Islet of Langerhans (tissue), 1 donor: ENCODE results near the gene ARL5A.
"Not testable (repeated sequence)": the region's sequence is repeated elsewhere in the genome, so short reads cannot be mapped to it uniquely, and the experiment has no call there.

Experiments
- FAIRE-seq: peaks from one replicate; lab custom pipeline; 2011; peaks lifted over from hg19 to GRCh38; lab: Jason Lieb, UNC

ARL5A gene

DNA sequence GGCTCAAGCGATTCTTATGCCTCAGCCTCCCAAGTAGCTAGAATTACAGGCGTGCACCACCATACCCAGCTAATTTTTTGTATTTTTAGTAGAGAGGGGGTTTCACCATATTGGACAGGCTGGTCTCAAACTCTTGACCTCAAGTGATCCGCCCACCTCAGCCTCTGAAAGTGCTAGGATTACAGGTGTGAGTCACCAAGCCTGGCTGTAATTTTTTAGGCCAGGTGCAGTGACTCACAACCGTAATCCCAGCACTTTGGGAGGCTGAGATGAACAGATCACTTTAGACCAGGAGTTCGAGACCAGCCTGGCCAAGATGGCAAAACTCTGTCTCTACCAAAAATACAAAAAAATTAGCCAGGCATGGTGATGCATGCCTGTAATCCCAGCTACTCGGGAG lies 33.8 kb downstream of the ARL5A start:
- not testable (repeated sequence) for FAIRE-seq

DNA sequence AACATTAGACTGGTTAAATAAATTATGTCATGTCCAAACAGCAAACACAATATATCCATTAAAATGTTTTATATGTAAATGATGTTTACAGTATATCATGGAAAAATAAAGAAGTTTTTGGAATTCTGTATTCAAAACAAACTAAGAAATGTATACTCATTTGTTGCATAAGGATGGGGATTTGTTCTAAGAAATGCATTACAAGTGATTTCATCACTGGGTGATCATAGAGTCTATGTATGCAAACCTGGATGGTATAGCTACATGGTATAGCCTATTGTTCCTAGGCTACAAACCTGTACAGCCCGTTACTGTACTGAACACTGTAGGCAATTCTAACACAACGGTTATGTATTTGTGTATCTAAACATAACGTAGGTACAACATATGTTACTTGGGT lies 35.1 kb downstream of the ARL5A start:
- no peak for FAIRE-seq

DNA sequence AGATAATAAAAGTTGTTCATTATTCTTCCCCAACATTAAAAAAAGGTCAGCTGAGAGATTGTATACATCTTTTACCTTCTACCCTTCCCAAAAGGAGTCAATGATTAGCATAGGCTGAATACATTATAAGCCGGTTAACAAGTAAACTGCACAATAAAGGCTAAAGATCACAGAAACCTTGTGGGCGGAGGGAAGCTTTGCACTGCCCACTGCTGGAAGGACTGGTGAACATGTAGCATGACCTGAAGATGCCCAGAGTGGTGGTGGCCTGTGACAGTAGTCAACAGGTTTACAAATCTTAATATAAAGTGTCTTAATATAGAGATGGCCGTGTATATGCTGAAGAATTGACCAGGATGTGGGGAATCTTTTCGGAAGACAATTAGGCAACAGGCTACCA lies 35.6 kb downstream of the ARL5A start:
- no peak for FAIRE-seq

DNA sequence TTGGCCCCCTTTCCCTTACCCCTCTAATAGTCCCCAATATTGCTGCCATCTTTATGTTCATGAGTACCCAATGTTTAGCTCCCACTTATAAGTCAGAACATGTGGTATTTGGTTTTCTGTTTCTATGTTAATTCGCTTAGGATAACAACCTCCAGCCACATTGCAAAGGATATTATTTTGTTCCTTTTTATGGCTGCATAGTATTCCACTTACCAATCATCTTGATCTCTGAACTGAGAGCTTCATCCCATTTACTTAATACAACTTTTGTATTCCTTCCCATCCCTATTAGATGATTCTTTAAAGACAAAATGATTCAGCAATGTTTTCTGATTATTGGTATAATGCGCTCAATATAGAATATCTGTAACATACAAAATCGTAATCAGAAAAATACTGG lies 36.7 kb downstream of the ARL5A start:
- no peak for FAIRE-seq

DNA sequence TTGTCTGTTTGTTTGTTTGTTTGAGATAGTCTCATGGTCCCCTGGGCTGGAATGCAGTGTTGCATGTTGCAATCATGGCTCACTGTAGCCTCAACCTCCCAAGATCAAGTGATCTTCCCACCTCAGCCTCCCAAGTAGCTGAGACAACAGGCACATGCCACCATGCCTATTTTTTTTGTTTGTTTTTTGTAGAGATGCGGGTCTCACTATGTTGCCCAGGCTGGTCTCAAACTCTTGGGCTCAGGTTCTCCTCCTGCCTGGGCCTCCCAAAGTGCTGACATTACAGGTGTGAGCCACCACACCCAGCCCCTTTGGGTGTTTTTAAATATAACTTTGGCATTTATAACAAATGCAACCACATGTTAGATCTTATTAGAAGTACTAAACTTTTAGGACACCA lies 37.5 kb downstream of the ARL5A start:
- FAIRE-seq: no peak

DNA sequence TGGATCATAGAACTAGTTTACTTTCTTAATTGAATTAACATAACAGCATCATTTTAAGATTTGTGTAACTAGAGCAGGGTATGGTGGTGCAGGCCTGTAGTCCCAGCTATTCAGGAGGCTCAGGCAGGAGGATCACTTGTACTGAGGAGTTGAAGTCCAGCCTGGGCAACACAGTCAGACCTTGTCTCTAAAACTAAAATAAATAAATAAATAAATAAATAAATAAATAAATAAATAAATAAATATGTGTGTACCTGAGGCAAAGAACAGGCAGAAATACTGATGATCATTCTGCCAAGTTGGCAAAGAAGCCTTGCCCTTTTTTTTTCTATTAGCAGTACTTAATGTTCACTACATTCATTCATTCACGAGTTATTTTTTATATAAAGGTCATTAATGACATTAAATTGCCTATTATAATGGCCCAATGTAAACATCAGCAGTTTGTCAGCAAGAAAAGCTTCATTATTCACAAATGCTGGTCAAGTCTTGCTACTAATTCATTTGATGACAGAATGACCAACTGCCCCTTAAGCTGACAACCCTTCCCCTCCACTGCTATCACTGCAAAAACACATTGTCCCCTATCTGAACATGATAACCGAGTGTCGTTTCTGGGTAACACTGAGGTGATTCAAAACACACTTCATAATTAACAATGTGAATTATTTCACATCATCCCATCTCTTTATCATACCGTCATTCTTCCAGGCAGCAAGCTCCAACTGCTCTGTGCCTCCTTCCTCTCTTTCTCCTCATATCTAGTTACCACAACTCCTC lies 39.0 kb downstream of the ARL5A start:
- no peak for FAIRE-seq

DNA sequence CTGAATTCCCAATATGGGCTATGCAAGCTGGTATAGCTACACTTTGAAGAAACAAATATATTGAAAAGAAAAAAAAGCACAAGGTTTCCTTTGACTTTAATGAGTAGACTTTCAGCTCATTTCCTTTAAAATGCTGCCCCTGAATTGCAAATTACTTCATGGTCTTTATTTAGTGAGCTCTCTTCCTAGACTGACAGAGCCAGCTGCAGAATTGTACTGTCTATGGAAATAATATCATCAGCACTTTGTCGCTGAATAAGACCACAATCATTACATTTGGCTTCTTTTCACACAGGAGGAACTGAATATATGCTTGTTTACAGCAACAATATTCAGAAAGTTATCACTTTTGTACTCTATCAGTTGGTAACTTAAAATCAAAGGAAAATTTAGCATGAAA lies 41.7 kb downstream of the ARL5A start:
- FAIRE-seq: no peak

DNA sequence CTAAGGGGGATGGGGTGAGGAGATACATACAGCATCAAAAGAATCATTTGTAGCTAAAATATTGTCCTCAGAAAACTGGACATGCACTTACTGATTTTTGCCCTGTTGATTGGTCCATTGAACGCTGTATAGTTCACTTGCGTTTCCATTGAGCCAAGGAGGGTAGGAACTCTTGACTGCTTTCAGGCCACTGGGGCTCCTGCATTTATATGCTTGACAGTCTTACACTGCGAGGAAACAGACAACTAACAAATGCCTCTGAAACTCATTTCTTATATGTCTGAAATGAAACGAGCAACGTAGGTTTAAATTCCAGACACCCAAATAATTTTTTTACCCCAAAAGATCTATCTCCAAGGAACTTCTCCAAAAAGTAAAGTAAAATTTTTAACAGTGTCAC lies 42.1 kb downstream of the ARL5A start:
- FAIRE-seq: no peak

DNA sequence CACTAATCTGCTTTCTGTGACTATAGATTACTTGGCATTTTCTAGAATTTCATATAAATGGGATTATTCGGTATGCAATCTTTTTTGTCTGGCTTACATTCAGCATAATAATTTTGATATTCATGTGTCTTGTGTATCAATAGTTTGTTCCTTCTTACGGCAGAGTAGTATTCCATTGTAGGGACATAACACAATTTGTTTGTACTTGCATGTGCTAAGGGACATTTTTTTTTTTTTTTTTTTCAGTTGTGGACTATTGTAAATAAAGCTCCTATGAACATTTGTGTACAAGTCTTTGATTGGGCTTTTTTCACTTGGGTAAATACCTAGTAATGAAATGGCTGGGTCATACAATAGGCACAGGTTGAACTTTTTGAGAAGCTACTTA lies 45.1 kb downstream of the ARL5A start:
- no peak for FAIRE-seq

DNA sequence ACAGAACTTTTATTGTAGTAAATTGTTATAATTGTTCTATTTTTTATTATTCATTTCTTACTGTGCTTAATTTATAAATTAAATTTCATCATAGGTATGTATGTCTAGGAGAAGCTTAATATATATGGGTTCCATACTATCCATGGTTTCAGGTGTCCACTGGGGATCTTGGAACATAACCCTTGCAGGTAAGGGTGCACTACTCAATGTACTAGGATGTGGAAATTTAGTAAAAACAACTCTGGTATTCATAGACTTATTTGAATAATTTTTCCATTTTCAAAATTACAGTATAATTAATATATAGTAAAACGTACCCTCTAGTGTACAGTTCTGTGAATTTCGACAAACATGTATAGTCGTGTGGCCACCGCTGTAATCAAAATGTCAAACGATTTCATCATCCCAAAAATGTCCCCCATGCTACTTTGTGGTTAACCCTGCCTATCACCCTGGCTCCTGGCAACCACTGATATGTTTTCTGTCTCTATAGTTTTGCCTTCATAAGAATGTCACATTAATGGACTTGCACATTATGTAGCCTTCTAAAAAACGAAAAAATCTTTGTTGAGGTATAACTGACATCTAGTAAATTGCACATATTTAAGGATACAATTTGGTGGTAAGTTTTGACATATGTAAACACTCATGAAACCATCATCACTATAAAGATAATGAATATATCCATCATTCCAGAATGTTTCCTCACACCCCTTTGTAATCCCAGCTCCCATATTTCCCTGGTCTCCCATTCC lies 45.7 kb downstream of the ARL5A start:
- no peak for FAIRE-seq

DNA sequence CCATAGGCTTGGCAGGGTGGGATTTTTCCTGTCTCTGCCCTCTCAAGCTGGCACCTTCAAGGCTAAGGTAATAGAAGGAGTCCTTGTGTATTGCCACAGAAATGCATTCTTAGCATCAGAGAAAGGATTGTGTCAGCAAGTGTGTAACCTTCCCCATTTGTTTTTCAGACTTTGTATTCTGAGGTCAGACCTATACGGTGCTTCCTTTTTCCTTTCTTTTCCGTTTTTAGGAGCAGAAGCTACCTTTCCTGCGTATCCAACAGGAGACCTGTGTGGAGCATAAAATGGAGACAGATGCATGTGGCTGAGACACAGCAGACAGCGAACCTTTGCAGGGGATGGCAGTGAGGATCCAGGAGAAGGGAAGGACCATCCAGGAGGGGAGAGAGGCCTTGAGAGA lies 46.6 kb downstream of the ARL5A start:
- FAIRE-seq: no peak

DNA sequence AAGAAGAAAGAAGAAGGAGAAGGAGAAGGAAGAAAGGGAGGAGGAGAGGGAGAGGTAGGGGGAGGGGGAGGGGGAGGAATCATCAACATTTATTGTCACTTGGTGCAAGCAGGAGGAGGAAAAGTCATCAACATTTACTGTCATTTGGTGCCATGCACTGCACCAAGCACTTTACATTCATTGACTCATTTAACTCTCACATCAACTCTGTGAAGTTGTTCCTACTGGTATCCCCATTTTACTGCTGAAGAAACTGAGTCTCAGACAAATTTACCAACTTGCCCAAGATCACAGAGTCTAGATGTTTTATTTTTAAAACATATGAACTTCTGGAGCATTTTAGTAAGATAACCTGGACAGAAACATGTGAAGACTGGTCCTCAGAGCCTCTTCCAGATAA lies 47.3 kb downstream of the ARL5A start:
- no peak for FAIRE-seq

DNA sequence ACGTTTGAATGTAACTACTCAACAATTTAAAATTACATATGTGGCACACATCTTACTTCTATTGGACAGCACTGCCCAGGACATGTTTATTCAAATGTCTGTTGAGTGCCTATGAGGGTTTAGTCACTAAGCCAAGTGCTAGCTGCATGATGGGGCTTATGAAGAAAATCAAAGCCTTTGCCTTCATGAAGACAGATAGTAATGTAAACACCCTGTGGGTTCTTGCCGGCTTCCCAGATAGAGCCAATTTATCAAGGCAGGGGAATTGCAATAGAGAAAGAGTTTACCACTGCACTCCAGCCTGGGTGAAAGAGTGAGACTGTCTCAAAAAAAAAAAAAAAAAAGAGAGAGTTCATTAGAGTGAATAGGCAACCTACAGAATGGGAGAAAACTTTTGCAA lies 50.3 kb downstream of the ARL5A start:
- no peak for FAIRE-seq

DNA sequence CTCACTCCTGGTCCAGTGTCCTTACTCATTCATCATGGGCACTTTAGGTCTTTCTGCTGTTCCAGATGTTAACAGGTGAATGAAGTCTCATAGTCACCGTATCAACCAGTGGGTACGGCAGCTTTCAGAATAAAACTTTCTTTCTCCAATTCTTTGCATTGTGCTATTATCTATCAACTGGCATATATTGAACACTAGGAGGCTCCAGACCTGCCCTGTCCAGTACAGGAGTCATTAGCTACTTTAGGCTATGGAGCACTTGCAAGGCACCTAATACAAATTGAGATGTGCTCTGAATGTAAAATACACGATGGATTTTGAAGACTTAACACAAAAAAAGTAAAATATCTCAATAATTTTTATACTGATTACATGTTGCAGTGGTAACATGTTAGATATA lies 50.7 kb downstream of the ARL5A start:
- FAIRE-seq: no peak

DNA sequence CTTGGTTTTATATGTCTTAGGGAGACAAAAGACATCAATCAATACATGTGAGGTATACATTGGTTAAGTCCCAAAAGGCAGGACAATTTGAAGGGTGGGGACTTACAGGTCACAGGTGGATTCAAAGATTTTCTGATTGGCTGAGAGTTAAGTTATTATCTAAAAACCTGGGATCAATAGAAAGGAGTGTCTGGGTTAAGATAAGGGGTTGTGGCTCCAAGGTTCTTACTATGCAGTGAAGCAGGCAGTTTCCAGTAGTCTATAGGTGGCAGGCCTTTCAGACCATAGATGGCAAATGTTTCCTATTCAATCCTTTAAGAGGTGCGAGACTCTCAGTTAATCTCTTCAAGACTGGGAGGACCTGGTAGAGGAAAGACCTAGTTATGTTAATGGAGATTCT lies 51.9 kb downstream of the ARL5A start:
- no peak for FAIRE-seq

DNA sequence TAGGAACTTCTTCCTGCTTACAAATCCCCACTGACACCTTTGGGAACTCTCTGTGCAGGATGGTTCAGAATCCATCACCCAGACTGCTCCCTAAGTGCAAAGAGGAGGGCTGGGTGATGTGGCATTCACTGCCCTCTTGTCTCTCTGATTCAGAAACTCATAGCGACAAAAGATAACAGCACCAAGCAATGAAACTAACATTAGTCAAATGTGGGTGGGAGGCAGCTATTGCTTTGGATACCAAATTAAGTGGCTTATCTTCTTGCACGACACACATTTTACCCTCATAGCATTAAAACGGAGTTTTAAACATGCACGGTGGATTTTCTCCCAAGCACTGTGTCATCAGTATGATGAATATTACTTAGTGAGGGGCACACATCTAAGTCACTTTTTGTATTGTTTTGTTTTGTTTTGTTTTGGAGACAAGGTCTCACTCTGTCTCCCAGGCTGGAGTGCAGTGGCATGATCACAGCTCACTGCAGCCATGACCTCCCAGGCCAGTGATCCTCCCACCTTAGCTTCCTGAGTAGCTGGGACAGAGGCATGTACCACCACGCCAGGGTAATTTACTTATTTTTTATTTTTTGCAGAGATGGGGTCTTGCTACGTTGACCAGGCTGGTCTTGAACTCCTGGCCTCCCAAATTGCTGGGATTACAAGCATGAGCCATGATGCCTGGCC lies 53.0 kb downstream of the ARL5A start:
- no peak for FAIRE-seq

DNA sequence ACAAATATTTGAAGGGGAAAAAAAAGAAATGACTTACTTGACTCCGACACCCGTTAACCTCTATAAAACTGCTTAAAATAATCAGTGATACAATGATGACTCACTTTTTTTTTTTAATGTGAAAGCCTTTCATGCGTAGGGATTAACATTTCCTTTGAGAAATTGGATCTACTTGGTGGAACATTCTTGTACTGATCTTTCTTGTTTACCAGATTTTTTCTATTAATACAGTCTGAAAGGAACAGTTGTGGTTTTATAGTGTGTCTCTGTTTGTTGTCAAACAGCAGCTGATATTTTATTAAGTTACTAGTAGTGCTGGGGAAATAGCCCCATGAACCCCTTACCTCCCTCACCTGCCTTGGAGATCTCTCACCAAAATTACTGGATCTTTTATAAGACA lies 53.7 kb downstream of the ARL5A start:
- FAIRE-seq: peak; percentile 53

DNA sequence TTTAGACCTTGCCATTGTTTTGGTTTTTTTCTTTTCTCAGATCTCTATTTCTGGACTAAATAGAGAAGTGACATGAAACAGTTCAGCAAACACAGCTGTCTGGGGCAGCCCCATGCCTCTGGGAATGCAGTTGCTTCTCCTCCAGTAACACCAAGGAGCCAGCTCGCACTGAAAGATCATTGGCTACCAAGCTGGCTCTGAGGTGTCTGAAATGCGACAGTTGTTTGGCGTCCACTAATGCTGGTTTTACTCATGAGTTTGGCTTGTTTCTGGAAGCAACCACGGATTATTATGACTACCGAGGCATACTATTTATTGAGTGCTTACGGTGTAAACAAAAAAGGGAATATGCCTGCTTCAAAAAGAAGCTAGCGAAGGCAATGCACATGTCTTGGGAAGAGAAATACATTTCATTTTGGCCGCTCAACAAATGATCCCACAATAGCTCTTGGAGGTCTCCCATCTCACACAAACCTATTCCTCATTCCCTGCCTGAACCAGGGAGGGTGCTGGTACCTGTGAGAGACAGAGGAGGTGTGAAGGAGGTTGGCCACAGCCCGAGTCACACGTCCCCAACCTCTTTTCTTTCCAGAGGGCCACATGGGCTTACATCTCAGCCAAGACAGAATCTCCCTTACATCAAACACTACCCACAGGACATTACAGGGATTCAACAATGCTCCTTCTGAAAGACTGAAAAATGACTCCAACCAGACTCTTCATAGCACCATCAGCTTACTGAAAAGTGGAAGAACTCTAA lies 56.4 kb downstream of the ARL5A start:
- FAIRE-seq: no peak

DNA sequence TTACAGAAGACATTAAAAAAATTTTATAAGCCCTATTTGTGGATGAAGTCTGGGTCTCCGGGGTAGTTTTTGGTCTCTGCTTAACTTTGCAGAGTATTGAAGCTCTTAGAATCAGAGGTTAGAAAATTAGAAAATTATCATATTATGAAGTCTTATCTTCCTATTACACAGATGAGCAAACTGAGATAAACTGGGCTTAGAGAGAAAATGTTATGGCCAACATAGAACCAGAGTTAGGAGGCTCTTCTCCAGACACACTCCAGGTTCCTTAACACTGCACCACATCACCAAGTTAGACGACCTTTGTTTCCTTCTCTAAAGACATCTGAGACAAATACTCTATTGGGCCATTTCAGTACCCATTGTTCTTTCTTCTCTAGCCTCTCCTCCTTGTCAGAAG lies 57.2 kb downstream of the ARL5A start:
- FAIRE-seq: no peak

DNA sequence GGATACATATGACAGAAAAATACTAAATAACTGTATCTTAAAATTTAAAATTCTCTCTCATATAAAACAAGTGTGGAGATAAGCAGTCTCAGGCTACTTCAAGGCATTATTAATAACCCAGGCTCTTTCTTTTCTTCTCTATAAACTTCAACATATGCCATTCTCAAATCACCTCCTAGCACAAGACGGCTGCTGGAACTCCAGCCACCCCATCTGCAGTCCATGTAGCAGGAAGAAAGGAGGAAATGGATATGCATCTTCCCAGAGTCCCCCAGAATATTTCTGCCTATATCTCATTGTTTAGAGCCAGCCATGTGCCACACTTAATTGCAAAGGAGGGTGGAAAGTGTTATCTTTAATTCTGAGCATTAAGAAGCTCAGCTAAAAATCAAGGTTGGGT lies 58.6 kb downstream of the ARL5A start:
- no peak for FAIRE-seq

DNA sequence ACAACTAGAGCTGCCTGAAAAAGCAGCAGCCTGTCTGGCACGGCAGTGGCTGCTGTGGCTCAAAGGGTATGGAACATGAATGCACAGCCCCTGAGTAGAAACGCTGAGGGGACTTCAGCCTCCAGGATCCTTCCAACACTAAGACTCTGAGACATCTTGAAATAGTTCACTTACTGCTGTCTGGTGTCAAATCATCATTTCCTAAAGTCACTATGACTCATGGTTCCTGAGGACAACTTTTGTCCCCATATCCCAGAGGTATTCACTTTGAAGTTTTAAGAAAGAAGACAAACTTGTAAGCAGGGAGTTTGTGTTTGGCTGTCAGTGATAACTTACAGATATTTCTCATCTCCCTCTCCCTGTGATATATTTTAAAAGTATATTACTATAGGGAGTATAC lies 60.7 kb downstream of the ARL5A start:
- FAIRE-seq: no peak

DNA sequence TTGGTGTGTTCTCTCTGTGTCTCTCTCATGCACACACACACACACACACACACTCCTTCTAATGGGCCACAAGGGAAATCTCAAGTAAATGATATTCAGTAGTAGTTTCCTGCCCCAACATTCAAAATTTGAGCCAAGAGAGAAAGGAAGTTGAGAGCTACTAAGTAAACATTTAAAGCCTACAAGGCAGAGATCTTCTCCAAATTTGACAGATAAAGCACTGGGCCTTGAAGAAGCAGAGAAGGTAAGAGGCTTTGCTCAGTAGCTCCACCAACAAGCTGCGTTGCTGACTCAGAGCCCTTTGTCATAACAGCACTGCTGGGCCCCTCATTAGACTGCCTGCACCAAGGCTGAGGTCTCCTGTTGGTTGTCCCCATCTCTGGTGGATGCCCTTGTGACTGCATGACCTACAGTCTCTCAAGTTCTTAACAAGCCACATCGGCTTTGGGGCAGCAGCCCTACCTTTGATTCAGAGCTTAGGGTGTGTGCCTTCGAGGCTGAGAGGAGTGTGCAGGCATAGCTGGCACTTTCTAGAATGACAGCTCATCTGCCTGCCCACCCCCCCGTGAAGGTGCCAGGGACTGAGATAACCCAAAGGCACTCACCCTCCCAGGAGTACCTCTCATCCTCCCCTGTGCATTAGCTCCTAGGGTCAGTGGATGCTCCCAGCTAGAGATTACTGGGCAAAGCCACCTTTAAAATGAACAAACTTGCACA lies 61.6 kb downstream of the ARL5A start:
- FAIRE-seq: no peak
